Glutamatergic neuron (in vitro differentiated cells): ENCODE measurements around the gene FLRT2. TPM values are rescaled to one million over a fixed set of nuclear protein-coding genes. Genes with fewer than 3 reads are reported as not detected.

Experiments used
- DNase-seq: peaks from one replicate; pipeline ENCODE4 v3.0.0; 2022
- H3K27ac Mint-ChIP-seq: one replicate; pipeline ENCODE4 v1.8.0; 2020; ENCODE audit warnings: mild to moderate bottlenecking, mixed read lengths, inconsistent platforms; ENCODE audit not compliant: unreplicated experiment
- H3K27me3 Mint-ChIP-seq: one replicate; pipeline ENCODE4 v1.8.0; 2020; ENCODE audit warnings: mild to moderate bottlenecking, moderate library complexity, mixed read lengths, inconsistent platforms; ENCODE audit not compliant: unreplicated experiment
- H3K36me3 Mint-ChIP-seq: one replicate; pipeline ENCODE4 v1.8.0; 2020; ENCODE audit warnings: mild to moderate bottlenecking, mixed read lengths, inconsistent platforms; ENCODE audit not compliant: unreplicated experiment
- H3K4me1 Mint-ChIP-seq: one replicate; pipeline ENCODE4 v1.8.0; 2020; ENCODE audit warnings: mild to moderate bottlenecking, low read depth, mixed read lengths, inconsistent platforms; ENCODE audit not compliant: unreplicated experiment
- H3K4me3 Mint-ChIP-seq: one replicate; pipeline ENCODE4 v1.8.0; 2020; ENCODE audit warnings: mild to moderate bottlenecking, mixed read lengths, inconsistent platforms; ENCODE audit not compliant: unreplicated experiment
- H3K9me3 Mint-ChIP-seq: one replicate; pipeline ENCODE4 v1.8.0; 2020; ENCODE audit warnings: mild to moderate bottlenecking, moderate library complexity, mixed read lengths, inconsistent platforms; ENCODE audit not compliant: unreplicated experiment
- total RNA-seq: library from RNA; stranded (reverse); fragmentation: NEBNext Ultra II Directional; extraction: Animal tissue kit (Norgen Biotek cat#: 25700); gene quantifications from one replicate; pipeline ENCODE4 v1.2.1, GENCODE V29; 2021; ENCODE audit not compliant: unreplicated experiment
- TF ChIP-seq, protein P1 (sequence below): fragments of 200-600 bp; sonication (generic); IDR thresholded peaks from one replicate; pipeline ENCODE4 v1.5.0; 2021; ENCODE audit not compliant: partially characterized antibody, unreplicated experiment

The FLRT2 gene
- total RNA-seq, 1 donor from 2014 or later = 69.6 TPM

DNA sequence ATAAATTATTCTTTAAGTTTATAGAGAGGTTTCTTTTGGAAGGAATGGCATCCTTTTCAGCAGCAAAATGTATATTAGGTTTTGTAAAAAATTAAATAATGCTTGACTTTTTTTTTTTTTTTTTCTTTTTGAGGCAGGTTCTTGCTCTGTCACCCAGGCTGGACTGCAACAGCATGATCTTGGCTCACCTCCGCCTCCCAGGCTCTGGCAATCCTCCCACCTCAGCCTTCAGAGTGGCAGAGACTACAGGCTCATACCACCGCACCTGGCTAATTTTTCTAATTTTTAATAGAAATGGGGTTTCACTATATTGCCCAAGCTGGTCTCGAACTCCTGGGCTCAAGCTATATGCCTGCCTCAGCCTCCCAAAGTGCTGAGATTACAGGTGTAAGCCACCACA lies 89.0 kb downstream of the FLRT2 start:
- Mint-ChIP-seq H3K4me3 (no peak overlapping the region), H3K36me3 (peaks cover 17% of the 10 kb centered on the region)

DNA sequence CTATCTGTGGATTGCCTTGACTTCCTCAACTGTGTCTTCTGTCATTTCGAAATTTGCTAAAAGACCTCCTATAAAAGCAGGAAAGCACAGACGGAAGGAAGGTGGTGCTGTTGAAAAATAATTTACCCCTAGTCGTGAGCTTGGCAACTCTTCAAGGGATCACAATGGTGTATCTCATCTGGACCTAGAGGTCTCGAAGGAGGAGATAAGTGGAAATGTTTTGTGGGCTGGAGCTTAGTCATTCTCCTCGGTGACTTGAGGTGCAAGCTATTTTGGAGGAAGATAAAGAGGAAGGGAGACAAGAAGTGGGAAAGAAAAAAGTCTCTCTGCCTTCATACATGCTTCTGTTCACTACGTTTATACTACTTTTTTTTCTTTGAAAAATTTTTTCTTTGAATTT lies 89.9 kb downstream of the FLRT2 start:
- Mint-ChIP-seq H3K4me1 (peaks cover 14% of the 10 kb centered on the region), H3K36me3 (peaks cover 17% of the 10 kb centered on the region), H3K4me3 (no peak overlapping the region), H3K9me3 (peaks cover 2% of the 10 kb centered on the region), H3K27ac (no peak overlapping the region), H3K27me3 (peaks cover 3% of the 10 kb centered on the region)
- TF ChIP-seq, protein P1, sequence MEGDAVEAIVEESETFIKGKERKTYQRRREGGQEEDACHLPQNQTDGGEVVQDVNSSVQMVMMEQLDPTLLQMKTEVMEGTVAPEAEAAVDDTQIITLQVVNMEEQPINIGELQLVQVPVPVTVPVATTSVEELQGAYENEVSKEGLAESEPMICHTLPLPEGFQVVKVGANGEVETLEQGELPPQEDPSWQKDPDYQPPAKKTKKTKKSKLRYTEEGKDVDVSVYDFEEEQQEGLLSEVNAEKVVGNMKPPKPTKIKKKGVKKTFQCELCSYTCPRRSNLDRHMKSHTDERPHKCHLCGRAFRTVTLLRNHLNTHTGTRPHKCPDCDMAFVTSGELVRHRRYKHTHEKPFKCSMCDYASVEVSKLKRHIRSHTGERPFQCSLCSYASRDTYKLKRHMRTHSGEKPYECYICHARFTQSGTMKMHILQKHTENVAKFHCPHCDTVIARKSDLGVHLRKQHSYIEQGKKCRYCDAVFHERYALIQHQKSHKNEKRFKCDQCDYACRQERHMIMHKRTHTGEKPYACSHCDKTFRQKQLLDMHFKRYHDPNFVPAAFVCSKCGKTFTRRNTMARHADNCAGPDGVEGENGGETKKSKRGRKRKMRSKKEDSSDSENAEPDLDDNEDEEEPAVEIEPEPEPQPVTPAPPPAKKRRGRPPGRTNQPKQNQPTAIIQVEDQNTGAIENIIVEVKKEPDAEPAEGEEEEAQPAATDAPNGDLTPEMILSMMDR = no peak
- no peak for DNase-seq

More for the DNA sequence above, 89.0 kb downstream of the FLRT2 start:
- Mint-ChIP-seq H3K27ac (no peak overlapping the region), H3K9me3 (peaks cover 2% of the 10 kb centered on the region), H3K4me1 (peaks cover 14% of the 10 kb centered on the region), H3K27me3 (peaks cover 3% of the 10 kb centered on the region)
- DNase-seq = no peak
- TF ChIP-seq, protein P1 = no peak

DNA sequence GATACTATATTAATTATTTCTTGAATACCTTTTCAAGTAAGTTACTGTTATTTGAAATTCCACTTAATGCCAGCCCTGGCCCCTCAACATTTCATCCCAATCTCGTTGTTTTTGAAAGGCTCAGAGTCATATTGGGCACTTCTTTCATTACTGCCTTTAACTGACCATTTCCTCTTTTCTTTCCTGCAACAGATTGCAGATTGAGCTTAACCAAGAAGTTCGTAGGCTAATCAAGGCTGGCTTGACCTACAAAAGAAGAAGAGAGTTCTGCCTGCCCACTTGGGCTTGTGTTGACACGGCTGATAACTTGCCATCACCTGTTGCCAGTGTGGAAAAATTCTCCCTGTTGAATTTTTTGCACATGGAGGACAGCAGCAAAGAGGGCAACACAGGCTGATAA lies 91.0 kb downstream of the FLRT2 start:
- peaks cover 12% of the 10 kb centered on the region for H3K4me1 Mint-ChIP-seq
- H3K36me3 Mint-ChIP-seq = peaks cover 17% of the 10 kb centered on the region
- no peak for DNase-seq
- peaks cover 3% of the 10 kb centered on the region for H3K27me3 Mint-ChIP-seq
- H3K27ac Mint-ChIP-seq = no peak overlapping the region
- peaks cover 2% of the 10 kb centered on the region for H3K9me3 Mint-ChIP-seq
- no peak overlapping the region for H3K4me3 Mint-ChIP-seq
- TF ChIP-seq, protein P1 = no peak

DNA sequence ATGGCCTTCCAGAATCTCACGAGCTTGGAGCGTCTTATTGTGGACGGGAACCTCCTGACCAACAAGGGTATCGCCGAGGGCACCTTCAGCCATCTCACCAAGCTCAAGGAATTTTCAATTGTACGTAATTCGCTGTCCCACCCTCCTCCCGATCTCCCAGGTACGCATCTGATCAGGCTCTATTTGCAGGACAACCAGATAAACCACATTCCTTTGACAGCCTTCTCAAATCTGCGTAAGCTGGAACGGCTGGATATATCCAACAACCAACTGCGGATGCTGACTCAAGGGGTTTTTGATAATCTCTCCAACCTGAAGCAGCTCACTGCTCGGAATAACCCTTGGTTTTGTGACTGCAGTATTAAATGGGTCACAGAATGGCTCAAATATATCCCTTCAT lies 92.2 kb downstream of the FLRT2 start:
- TF ChIP-seq, protein P1 = no peak
- Mint-ChIP-seq H3K4me1 (peaks cover 19% of the 10 kb centered on the region), H3K36me3 (peaks cover 17% of the 10 kb centered on the region), H3K27ac (no peak overlapping the region), H3K4me3 (no peak overlapping the region), H3K9me3 (peaks cover 2% of the 10 kb centered on the region), H3K27me3 (peaks cover 3% of the 10 kb centered on the region)
- no peak for DNase-seq

DNA sequence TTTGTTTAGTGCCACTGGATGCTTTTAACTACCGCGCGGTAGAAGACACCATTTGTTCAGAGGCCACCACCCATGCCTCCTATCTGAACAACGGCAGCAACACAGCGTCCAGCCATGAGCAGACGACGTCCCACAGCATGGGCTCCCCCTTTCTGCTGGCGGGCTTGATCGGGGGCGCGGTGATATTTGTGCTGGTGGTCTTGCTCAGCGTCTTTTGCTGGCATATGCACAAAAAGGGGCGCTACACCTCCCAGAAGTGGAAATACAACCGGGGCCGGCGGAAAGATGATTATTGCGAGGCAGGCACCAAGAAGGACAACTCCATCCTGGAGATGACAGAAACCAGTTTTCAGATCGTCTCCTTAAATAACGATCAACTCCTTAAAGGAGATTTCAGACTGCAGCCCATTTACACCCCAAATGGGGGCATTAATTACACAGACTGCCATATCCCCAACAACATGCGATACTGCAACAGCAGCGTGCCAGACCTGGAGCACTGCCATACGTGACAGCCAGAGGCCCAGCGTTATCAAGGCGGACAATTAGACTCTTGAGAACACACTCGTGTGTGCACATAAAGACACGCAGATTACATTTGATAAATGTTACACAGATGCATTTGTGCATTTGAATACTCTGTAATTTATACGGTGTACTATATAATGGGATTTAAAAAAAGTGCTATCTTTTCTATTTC lies 93.2 kb downstream of the FLRT2 start:
- H3K4me1 Mint-ChIP-seq = peaks cover 16% of the 10 kb centered on the region
- no peak for DNase-seq
- peaks cover 3% of the 10 kb centered on the region for H3K27me3 Mint-ChIP-seq
- no peak overlapping the region for H3K4me3 Mint-ChIP-seq
- H3K9me3 Mint-ChIP-seq = peaks cover 2% of the 10 kb centered on the region
- H3K27ac Mint-ChIP-seq = no peak overlapping the region
- peaks cover 17% of the 10 kb centered on the region for H3K36me3 Mint-ChIP-seq
- TF ChIP-seq, protein P1 = no peak
